ENCODE measurements around the gene STK10. TPM values are rescaled to one million over a fixed set of nuclear protein-coding genes. Genes with fewer than 3 reads are reported as not detected.

Gene STK10
- total and polyA plus RNA-seq, 2 of the 8 experiments (the other 6 are each of a cell fraction or from before 2014, with no cell fraction given): 10.5 to 21.4 TPM

DNA sequence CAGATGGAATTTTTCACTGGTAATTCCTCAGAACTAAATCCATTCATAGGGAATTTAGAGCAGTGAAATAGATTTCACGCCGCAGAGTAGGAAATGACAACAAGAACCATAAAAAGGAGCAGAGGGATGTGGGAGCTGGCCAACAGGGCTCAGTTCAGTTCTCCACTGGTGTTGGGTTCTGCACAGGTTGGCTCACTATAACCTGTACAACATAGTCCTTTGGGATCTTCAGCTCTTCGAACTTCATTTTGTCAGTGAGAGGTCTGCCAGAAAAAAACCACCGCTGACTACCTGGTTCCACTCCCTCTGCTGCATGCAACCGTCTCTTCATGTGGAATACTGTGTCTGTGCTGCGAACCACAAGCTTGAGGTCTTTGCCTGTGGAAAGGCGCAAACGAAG lies 23.7 kb upstream of the STK10 start:
- Histone ChIP-seq H2BK5ac (ENCODE audit: low read depth, low read length) (no peak overlapping the region), H3K27ac (ENCODE audit: low read depth, low read length) (no peak overlapping the region), H3K23me2 (ENCODE audit: low read depth, low read length) (no peaks in the 10 kb centered on the region), H4K5ac (ENCODE audit: insufficient read length, low read depth, low read length) (no peak overlapping the region), H2BK20ac (ENCODE audit: low read length) (no peak overlapping the region), H3K18ac (ENCODE audit: extremely low read depth, low read length) (no peak overlapping the region), H2BK120ac (replicated peaks; ENCODE audit: low read depth, low read length) (no peak overlapping the region), H3K56ac (replicated peaks; ENCODE audit: insufficient read length, low read depth, low read length) (no peak overlapping the region), H4K20me1 (replicated peaks in 1 of 2; ENCODE audit: control insufficient read depth in 1 of 2, insufficient read depth in 2 of 2, low read length in 2 of 2) (peaks cover 0 to 3% of the 10 kb centered on the region in 2 experiments), H3K4ac (replicated peaks; ENCODE audit: insufficient read length, low read depth, low read length) (no peak overlapping the region), H3K79me1 (ENCODE audit: low read depth, low read length) (no peaks in the 10 kb centered on the region), H3K36me3 (ENCODE audit: control insufficient read depth in 2 of 4, insufficient read depth in 4 of 4, low read length in 3 of 4) (peaks cover 5 to 31% (median 16%) of the 10 kb centered on the region in 4 experiments), H3K4me2 (ENCODE audit: insufficient read depth in 1 of 2, low read depth in 2 of 2, low read length in 2 of 2) (no peak overlapping the region), H3K4me1 (replicated peaks in 1 of 4; ENCODE audit: control insufficient read depth in 3 of 4, insufficient read depth in 4 of 4, low read length in 3 of 4) (no peaks in the 10 kb centered on the region), H4K8ac (ENCODE audit: extremely low read depth, insufficient read depth, low read length) (no peak overlapping the region), H2AK5ac (ENCODE audit: low read depth, low read length) (no peak overlapping the region), H3K23ac (ENCODE audit: insufficient read length) (no peak overlapping the region), H3K9ac (replicated peaks in 1 of 4; ENCODE audit: extremely low read depth in 1 of 4, low read depth in 3 of 4, low read length in 3 of 4) (no peak overlapping the region), H3K9me3 (ENCODE audit: insufficient read depth in 2 of 2, low read depth in 1 of 2, low read length in 1 of 2) (no peaks in the 10 kb centered on the region), H2BK12ac (ENCODE audit: low read depth, low read length) (no peak overlapping the region), H3K27me3 (replicated peaks in 1 of 4; ENCODE audit: control insufficient read depth in 3 of 4, extremely low read depth in 1 of 4, insufficient read depth in 3 of 4, low read length in 3 of 4) (no peaks in the 10 kb centered on the region), H2AFZ (ENCODE audit: low read length) (no peak overlapping the region), H3K14ac (ENCODE audit: insufficient read length) (no peak overlapping the region), H4K91ac (replicated peaks; ENCODE audit: insufficient read length, low read length) (no peak overlapping the region), H3K4me3 (ENCODE audit: extremely low read depth in 1 of 4, insufficient read depth in 2 of 4, low read depth in 3 of 4, low read length in 4 of 4) (no peak overlapping the region), H2BK15ac (ENCODE audit: low read length) (no peak overlapping the region), H3K79me2 (ENCODE audit: control insufficient read depth in 1 of 2, insufficient read depth in 2 of 2, low read length in 2 of 2) (peaks cover 0 to 22% of the 10 kb centered on the region in 2 experiments; a peak in 1 of 4 replicates)
- DNase-seq (ENCODE audit: low read depth in 1 of 2, low spot score in 2 of 2) (no peak), FAIRE-seq (no peak)
- 91% methylated on average over 8 of the region's 8 CpGs; no CpG with 5 or more reads in 1 of the 2 experiments for WGBS, 2 experiments (ENCODE audit: extremely low coverage in 1 of 2, insufficient coverage in 1 of 2, insufficient read length in 1 of 2, insufficient replicate concordance in 2 of 2, low coverage in 1 of 2, low lambda C conversion rate in 2 of 2, missing lambda C conversion rate in 1 of 2)
- TF ChIP-seq CTBP2 (IDR thresholded peaks at IDR 0.05; ENCODE audit: borderline replicate concordance, insufficient read depth, insufficient read length, low read length) (no peak), RBBP5 (IDR thresholded peaks at IDR 0.05; ENCODE audit: borderline replicate concordance, low read depth, low read length) (no peak), FOSL1 (IDR thresholded peaks at IDR 0.05; ENCODE audit: insufficient read depth, low read depth, low read length) (no peak), POLR2A (IDR thresholded peaks at IDR 0.05; ENCODE audit: control extremely low read depth in 1 of 2, low read depth in 2 of 2, low read length in 2 of 2) (no peak), SRF (IDR thresholded peaks at IDR 0.05; ENCODE audit: low read depth, low read length) (no peak), JUND (IDR thresholded peaks at IDR 0.05; ENCODE audit: low read length) (no peak)
- ChIA-PET POLR2A (ENCODE audit: partially characterized antibody) (interaction anchor here (1.3 to 1.6 kb wide), 2 partner anchors 13 to 70 kb away, joined by 3 to 4 read pairs; no protein-coding TSS in a partner anchor), CTCF (ENCODE audit: partially characterized antibody) (interaction anchor here (0.8 to 1.8 kb wide), 2 partner anchors 11 to 82 kb away, joined by 4 to 5 read pairs; no protein-coding TSS in a partner anchor)

Measured in H1 (cell line).